AG08395 (cell line): Measurements from ENCODE around the gene CDC26.
"Not testable (repeated sequence)": the region's sequence is repeated elsewhere in the genome, so short reads cannot be mapped to it uniquely, and the experiment has no call there.

Experiments
- DNase-seq: peaks from one replicate; pipeline ENCODE4 v3.0.0; 2012; ENCODE audit warnings: mixed read lengths, low spot score

Gene CDC26

DNA sequence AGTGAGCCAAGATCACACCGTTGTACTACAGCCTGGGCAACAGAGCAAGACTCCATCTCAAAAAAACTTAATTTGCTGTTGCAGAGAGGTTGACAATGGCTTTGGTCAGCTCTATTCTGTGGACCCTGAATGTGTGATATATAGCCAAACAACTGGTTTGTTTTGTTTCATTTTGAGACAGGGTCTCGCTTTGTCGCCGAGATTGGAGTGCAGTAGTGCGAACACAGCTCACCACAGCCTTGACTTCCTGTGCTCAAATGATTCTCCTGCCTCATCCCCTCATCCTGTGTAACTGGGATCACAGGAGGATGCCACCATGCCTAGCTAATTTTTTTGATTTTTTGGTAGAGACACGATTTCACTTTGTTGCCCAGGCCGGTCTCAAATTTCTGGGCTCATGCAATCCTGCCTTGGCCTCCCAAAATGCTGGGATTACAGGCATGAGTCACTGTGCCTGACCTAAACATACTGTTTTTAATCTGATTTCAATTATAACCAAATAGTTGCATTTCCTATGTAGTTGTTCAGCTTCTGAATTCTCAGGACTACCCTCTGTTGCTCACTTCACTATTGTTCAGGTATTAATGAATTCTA is 18.0 kb upstream of the CDC26 start:
- DNase-seq = no peak

DNA sequence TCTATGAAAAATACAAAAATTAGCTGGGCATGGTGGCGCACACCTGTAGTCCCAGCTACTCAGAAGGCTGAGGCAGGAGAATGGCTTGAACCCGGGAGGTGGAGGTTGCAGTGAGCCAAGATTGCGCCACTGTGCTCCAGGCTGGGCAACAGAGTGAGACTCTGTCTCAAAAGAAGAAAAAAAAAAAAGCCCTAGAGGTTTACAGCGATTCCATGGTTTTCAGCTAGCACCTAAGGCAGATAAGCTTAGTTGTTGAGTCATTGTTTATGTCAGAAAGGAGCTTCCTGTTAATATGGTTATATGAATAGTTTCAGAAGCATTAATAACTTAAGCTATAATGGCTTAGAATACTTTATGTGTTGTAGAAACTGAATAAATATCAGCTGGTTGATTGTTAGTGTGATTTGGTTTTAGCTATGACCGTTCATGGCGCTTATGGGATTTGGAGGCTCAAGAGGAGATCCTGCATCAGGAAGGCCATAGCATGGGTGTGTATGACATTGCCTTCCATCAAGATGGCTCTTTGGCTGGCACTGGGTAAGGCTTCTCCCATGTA is 14.8 kb upstream of the CDC26 start:
- no peak for DNase-seq

DNA sequence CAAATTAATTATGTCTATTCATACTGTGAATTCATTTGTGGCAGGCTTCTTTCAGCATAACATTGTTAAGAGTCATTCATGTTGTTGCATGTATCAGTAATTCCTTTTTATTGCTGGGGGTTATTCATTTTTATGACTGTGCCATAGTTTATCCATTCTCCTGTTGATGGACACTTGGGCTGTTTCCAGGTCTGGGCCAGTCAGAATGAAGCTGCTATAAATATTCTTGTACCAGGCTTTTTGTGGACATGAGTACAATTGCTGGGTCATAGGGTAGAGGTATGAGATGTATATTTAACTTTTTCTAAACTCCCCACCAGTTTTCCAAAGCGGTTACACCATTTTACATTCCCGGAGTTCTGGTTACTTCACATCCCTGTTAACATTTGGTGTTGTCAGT is 13.7 kb upstream of the CDC26 start:
- no peak for DNase-seq

DNA sequence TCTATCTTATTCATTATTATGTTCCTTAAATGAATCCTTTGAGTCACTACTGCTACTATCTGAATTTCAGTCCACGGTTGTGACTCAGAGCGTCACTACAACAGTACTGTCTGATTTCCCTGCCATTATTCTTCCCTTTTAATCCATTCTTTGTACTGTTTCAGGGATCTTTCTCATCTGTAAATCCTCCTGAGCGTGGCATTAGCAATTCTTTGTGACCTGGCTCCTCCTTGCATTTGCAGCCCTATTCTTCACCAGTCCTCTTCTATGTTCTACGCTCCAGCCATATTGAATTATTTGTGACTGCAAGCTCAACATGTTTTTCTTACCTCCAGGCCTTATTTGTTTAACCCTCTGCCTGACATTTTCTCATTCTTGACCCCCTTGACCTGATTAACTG is 6.0 kb upstream of the CDC26 start:
- DNase-seq = no peak

DNA sequence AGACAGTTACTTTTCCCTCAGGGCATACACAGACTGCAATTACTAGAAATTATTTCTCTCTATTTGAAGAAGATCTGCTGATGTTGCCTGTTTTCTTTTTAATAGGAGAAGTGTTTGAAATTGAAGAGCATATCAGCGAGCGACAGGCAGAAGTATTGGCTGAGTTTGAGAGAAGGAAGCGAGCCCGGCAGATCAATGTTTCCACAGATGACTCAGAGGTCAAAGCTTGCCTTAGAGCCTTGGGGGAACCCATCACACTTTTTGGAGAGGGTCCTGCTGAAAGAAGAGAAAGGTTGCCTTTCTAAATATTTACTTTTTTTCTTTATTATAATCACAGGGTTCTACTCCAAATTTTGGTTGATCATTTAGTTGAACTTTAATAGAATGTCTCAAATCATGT is 3.5 kb upstream of the CDC26 start:
- no peak for DNase-seq

DNA sequence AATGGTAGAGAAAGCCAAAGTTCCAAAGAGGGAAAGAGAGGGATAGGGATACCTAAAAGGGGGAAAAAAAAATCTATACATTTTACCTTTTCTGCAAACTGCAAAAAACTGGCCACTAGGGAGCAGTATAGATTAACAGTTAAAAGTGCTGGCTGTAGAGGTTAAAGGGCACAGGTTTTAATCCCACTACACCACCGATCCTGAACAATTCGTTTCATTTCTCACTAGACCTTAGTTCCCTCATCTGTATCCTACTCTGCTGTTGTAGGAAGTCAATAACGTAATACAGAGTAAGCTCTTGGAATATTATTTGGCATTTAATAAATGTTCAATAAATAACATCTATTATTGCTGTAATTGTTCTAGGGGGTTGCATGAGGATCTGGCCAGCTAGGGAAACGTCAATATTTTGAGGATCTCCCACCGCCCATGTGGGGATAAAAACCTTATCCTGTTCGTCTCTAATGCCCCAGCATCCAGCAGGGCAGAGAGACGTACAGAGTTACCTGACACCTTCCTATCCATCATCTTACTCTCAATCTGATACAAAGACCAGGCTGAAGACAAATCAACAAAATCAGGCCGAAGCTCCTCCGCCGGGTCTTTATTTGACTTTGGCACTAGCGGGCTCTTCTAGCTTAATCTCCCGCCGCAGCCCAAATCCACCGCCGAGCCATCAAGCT is 757 bp downstream of the CDC26 start:
- DNase-seq = peak; percentile 67

DNA sequence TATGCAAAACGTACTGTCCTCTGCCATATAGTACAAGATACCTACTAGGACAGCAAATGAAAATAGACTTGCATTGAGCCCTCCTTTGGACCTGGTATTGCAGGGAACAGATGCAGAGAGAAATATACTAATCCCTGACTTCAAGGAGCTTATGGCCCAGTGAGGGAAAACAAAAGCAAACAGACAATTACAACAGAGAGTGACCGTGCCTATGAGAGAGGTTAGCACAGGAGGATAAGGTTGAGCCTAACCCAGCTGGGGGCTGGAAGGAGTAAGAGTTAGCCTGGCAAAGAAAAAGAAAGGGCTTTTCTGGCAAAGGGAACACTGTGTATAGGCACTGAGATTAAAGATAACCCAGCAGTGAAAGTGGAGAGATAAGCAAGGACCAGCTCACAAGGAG is 5.5 kb downstream of the CDC26 start:
- no peak for DNase-seq

DNA sequence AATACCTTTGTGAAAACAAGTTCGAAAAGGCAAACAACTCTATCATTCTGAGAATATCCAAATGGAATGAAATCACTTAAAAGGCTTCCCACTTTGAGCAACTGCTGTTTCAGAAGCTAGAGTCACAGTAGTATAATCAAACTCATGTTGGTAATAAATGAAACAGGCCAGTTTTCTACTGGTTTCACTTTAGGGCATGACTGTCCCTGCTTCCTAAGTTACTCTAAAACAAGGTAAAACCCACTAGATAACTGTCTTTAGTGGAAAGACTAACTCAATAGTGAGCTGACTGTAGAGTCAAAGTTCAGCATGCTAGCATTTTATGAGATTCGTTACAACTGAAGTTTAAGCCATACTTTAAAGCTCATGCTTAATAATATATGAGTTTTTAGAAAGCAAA is 6.0 kb downstream of the CDC26 start:
- no peak for DNase-seq

DNA sequence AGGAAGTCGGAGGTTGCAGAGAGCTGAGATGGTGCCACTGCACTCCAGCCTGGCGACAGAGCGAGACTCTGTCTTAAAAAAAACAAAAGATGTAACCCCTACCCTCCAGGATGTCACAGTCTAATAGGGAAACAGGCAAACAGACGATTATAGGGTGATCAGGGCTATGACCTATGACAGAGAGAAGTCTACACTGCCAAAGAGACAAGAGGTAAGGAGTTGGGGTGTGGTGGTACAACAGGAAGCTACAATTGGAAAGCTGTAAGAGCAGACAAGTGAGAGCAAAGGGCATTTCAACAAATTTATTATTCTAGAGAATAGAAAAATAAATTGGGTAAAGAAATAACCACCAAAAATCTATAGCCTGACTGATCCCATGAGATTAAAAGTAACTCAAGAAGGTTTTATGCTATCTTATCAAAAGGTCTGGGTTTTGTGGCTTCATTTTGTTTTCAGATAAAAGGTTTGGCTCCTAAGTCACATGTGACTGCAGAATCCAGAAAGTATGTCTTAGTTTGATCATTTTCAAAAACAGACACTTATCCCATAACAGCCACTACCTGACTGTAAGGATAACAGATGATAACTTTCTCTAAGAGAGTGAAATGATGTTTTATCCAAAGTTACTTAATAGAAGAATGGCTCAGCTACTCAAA is 7.3 kb downstream of the CDC26 start:
- no peak for DNase-seq

DNA sequence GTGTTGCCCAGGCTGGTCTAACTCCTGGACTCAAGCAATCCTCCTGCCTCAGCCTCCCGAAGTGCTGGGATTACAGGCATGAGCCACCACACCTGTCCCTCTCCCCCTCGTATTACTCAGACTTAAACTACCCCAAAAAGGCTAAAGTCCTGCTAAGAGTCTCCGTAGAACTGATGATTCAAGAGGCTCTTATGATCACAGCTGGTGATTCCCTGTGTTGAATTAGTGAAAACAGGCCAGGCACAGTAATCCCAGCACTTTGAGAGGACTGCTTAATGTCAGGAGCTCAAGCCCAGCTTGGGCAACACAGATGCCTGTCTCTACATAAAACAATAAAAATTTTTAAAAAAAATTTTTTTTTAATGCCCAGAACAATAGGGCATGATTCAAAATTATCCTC is 9.2 kb downstream of the CDC26 start:
- DNase-seq = no peak

DNA sequence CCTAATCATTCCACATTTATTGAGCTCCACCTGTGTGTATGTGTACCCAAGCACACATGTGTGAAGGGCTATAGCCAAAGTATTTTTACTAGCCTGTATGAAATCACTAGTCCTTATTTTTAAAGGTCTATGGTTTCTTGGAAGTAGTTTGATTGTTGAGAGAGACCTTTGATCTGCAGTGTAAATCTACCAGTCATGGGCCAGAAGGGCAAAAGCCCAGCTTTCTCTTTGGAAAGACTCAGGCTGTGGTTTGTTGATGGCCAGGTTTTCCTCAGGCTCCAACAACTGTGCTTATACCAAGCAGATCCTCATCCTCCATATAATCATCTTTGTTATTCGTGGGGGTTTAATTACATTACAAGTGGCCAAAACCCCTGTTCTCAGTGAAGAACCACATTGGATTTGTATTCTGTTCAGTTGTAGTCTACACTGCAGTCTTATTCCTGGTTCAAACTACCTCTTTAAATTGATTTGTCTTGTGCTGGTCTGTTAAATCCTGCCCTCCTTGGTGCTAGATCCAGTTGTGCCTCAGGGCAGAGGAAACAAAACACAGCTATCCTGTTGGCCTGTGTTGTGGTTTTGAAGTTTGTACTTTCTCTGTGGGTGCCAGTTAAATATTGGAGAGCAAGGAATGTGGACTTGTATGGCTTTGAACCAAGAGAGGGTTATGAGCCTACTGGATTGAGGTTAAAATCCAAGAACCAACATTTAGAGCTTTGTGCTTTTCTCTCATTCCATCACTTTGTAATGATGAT is 13.3 kb downstream of the CDC26 start:
- DNase-seq = no peak

DNA sequence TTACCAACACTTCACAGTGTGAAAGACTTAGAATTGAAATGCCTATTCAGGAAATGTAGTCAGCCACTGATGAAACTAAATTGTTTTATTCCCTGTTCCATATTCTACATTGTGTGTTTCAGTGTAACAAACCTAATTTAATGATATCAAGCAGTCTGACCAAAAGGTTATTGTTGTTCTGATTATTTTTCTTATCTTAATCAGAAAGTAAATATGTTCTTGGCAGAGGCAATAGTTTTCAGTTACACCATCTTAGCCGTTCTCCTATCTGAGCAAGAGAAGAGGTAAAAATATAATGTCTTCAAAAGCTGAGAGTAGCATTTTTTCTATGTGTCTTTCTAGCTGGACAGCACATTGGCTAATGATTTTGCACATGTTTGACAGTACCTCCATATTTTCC is 17.1 kb downstream of the CDC26 start:
- DNase-seq = no peak

DNA sequence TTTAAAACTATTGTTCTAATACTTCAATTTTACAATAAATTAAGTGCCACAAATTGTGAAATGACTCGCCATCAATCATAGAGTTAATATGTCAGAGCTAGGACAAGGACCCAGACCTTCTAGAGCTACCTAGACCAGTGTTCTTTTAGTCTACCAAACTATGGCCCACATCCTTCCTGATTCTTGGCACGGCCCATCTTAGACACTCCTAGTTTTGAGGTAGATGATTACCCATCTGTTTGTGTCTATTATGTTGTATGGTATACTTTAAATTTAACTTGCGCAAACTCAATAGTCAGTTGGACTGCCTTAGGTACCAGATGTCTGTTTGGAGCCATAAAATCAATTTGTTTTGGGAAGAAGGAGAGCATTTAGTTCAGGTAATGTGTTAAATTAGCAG is 17.5 kb downstream of the CDC26 start:
- DNase-seq = no peak

DNA sequence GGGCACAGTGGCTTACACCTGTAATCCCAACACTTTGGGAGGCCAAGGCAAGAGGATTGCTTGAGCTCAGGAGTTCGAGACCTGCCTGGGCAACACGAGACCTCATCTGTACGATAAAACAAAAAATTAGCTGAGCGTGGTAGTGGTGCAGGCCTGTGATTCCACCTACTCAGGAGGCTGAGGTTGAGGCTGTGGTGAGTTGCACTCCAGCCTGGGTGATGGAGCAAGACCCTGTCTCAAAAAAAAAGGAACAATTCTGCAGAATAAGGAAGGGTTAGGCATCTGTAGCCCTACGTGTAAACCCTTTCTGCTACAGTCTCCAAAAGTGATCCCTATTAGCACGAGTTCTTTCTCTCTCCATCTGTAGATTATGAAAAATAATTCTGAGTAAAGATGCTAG is 19.9 kb downstream of the CDC26 start:
- no peak for DNase-seq

DNA sequence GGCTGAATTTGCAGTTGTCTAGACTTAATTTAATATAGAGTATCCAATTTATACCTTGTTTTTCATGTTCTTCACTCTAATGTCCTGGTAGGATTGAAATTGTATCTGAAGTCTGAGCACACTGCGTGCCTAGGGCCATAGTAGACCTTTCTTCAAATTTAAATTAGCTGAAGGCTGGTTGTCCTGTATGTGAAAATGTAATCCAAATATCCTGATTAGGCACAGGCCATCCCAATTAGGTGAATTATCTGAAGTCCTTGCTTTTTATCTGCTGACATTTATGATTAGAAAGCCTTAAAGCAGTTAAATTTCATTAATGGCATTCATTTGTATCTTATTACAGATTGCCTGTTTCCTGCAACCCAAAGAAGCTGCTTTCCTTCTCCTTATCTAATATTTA is 20.4 kb downstream of the CDC26 start:
- no peak for DNase-seq

DNA sequence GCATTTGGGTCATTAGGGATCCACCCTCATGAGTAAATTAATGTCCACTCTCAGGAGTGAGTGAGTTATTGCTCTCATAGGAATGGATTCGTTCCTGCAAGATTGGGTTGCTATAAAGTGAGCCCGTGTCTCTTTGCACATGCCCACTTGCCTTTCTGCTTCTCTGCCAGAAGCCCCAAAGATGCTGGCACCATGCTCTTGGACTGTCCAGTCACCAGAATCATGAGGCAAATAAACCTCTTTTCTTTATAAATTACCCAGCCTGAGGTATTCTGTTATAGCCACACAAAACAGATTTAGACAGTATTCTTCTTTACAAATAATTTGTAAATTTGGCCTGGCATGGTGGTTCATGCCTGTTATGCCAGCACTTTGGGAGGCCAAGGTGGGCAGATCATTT is 24.6 kb downstream of the CDC26 start:
- no peak for DNase-seq

DNA sequence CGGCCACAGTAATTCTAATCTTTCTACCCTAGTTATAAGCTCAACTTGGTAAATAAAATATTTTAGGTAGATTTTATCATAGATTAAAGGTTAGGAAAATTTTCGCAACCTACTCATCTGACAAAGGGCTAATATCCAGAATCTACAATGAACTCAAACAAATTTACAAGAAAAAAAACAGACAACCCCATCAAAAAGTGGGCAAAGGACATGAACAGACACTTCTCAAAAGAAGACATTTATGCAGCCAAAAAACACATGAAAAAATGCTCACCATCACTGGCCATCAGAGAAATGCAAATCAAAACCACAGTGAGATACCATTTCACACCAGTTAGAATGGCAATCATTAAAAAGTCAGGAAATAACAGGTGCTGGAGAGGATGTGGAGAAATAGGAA is 25.7 kb downstream of the CDC26 start:
- DNase-seq = not testable (repeated sequence)

DNA sequence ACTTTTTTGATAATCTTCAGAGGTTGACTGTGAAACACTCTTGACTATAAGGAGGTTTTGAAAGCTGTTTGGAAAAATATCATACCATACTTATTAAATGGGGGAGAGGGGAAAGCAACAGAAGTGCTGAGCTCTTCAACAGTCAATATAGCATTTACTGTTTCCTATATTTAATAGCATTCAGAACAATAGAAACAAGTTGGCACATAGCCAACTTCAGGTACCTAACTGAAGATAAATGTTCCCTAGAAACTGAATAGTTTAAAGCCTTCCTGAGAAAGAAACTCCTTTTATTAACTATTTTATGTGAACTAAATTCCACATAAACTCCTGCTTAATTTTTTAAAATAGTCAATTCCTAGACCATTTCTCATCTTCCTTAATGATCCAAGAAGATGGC is 27.7 kb downstream of the CDC26 start:
- DNase-seq = no peak

DNA sequence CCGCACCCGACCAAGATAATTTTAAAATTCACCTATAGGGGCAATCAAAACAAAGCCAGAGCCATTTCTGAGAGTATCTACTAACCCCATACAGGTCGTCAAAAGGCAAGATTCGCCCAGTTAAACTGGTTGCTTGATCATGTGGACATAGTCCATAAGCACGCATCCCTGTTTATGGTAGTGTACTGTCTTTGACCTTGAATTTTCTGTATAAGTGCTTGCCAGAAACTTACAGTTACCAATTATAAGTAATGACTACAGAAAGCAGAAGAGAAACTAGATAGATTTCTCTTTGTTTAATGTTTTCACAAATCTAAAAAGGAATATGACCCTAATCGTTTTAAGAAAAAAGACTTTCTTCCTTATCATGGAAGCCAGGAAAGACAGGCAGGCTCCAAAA is 28.4 kb downstream of the CDC26 start:
- no peak for DNase-seq

DNA sequence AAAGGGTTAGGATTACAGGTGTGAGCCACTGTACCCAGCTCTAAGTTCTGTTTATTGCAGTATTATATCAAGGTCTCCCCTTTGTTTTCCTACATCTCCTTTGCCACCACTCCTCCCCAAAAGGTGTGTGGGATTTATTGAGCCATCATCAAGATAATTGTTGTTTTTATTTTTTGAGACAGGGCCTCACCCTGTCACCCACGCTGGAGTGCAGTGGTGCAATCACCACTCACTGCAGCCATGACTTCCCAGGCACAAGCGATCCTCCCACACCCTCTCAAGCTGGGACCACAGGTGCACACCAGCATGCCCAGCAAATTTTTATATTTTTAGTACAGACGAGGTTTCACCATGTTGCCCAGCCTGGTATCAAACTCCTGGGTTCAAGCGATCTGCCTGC is 29.5 kb downstream of the CDC26 start:
- no peak for DNase-seq

DNA sequence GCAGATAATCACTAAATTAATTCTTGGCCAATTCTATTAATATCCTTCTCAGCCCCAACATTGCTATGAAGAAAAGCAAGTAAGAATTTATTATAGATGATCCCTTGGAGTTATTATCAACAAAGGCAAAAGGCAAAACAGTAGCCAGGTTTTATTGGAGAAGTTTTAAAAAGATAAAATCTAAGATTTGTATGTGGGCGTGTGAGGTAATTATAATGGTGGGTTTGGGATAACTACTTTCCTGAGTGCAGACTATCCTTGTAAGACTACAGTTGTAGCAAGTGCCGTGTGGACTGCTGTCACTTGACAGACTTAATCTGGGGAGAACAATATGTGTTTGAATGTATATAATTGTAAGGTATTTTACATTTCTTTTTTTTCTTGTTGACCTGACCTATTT is 30.8 kb downstream of the CDC26 start:
- DNase-seq = no peak

DNA sequence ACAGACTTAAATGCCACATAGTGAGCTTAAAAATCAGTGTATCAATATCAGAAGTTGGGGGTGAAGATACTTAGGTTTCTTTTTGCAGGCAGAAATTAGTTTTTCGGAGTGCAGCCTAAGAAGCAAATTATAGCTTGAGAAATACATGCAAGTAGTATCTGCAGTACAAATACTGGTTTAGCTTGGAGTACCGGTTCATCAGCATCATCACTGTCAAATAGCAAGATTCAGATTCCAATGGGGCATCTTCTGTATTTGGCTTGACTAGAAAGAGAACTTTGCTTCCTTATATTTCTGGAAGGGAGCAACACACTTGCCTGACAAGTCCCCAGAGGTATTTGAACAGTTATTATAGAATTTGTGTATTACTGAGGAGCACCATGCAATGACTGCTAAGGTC is 34.2 kb downstream of the CDC26 start:
- DNase-seq = no peak

DNA sequence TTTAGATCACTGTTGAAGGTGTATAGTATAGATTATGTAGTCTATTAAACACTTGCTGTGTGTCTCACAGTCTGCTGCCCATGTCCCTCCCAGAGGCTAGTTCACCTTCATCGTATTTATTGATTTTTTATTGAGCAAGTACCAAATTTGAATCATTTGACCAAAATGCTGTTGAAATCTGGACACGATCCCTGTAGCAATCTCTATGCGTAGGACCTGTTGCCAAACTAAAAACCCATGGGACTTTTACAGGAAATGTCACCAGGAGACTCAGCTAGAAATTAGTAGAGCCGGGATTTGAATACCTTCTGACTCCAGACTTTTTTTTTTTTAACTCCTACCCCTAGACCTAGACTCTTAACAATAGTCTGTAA is 36.5 kb downstream of the CDC26 start:
- no peak for DNase-seq
